Measurements from ENCODE around the gene CCNJL.
"Not testable (repeated sequence)": the region's sequence is repeated elsewhere in the genome, so short reads cannot be mapped to it uniquely, and the experiment has no call there.

CCNJL gene

GRCh38 chr5:160262151-160263074, 50.0 kb downstream of the CCNJL start:
- DNase-seq (ENCODE audit: low read depth in 2 of 2): no peak

DNA sequence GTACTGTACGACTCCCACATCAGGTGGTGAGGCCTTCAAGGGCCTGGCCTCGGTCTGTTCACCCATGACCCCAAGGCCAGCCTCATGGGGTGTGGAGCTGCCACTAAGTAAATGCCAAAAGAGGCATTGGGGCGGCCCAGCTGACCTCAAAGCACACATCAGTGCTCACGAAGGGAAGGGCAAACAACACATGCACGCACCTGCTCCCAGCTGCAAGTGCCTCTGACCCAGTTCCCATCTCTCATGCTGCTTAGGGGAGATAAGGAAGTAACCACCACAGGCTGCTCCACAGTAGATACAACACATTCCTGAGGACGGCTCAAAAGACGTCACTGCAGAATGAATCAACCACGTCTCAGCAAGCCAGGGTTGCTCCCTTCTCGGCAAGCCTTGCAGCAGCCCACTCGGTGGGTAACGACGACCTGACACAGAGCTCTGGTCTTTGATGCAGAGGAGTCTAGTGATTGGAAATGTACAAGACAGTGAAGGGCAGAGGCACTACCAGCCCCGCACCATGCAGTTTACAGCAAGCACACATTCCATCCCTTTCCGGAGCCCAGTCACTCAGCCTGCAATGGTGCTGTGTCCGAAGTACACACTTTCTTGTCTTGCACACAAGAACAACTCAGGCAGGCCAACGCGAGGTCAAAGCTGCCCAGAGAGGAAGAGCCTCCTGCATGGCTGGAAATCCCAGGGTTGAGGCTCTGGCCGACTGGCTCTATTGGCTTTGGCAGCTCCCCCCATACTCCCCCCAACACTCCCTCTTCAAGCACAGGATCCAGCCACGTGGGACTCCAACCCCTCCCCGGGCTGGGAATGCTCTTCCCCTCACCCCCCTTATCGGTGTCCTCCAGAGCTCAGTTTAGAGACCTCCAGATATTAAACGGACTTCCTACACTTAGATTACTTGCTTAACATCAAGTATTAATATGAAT, 51.2 kb downstream of the CCNJL start:
- DNase-seq (ENCODE audit: low read depth in 2 of 2): no peak

- no peak for DNase-seq (ENCODE audit: low read depth in 2 of 2)
These were observed 52.2 kb downstream of the CCNJL start for GRCh38 chr5:160260006-160260775.

DNA sequence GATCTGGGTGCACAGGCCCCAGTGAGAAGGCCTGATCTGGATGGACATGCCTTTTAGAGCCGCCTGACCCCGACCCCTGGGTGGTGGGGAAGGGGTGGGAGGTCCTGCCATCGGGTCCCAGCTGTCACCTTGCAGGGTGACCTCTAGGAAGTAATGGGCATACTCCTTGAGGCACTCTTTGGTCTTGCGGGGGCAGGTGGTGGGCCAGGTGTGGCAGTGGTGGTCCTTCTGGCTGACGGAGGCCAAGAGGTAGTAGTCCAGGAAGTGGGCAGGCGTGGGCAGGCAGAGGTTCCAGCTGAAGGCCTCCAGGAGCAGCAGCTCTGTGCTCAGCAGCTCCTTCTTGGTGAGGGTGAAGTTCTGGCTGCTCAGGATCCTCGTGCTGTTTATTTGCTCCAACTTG, 53.0 kb downstream of the CCNJL start:
- DNase-seq (ENCODE audit: low read depth in 2 of 2): no peak

DNA sequence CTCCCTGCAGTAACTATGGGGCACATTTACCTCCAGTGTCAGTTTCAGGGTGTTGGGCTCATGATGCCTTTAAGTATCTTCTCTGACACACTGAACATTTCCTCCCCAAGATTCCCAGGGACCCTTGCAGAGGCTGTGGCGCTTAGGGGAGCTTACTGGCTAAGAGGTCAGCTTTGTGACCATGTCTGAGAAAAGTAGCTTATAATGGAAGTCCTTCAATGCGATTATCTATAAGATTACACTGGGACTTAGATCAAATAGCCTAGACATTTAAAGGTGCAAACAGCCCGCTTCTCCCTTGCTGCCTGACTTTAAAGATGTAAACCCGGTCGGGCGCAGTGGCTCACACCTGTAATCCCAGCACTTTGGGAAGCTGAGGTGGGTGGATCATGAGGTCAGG, 57.7 kb downstream of the CCNJL start:
- no peak for DNase-seq (ENCODE audit: low read depth in 2 of 2)

DNA sequence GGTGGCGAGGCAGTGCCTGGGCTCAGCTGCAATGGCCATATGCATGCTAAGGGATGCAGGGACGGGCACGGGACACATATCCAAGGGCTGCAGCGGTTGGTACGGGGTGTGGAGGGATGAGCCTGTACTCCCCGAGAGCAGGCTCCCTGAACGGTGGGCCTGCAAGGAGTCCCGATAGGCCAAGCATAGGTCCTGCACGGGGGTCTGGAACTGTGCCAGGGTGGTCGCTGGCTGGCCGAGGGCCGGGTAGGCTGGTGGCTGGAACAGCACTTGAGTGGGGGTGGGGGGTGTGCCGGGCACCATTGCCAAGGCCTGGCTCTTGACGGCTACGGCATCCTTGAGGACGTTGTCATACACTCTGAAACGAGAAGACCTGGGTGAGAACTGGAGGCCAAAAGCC, 58.9 kb downstream of the CCNJL start:
- no peak for DNase-seq (ENCODE audit: low read depth in 2 of 2)

DNA sequence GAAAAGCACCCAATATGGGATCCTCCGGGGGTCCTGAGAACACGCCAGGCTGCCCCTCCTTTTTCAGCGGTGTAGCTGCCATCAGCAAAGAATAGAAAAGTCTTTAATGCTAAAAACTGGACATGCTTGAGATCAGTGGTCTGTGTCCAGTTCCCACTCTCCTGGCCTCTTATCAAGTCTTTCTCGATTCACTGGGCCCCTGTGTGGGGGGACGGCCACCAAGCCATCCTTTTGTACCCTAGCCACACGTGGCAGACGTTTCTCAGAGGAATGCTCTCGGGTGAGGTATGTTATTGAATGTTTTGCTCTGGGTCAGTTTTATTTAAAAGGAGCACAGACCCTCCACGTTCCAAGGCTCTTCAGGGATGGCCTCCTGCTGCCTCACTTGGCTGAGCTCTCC, 59.4 kb downstream of the CCNJL start:
- no peak for DNase-seq (ENCODE audit: low read depth in 2 of 2)

- no peak for DNase-seq (ENCODE audit: low read depth in 2 of 2)
These were observed 60.8 kb downstream of the CCNJL start for GRCh38 chr5:160251406-160252155.

- DNase-seq (ENCODE audit: low read depth in 2 of 2): no peak
These were observed 61.5 kb downstream of the CCNJL start for GRCh38 chr5:160250826-160251225.

- DNase-seq (ENCODE audit: low read depth in 2 of 2): no peak
These were observed 62.1 kb downstream of the CCNJL start for GRCh38 chr5:160250226-160250625.

GRCh38 chr5:160249570-160249969, 62.8 kb downstream of the CCNJL start:
- DNase-seq (ENCODE audit: low read depth in 2 of 2): not testable (repeated sequence)

- no peak for DNase-seq (ENCODE audit: low read depth in 2 of 2)
These were observed 66.8 kb downstream of the CCNJL start for GRCh38 chr5:160245506-160246086.

- no peak for DNase-seq (ENCODE audit: low read depth in 2 of 2)
These were observed 70.2 kb downstream of the CCNJL start for GRCh38 chr5:160242145-160242544.

GRCh38 chr5:160240350-160240749, 72.0 kb downstream of the CCNJL start:
- DNase-seq (ENCODE audit: low read depth in 2 of 2): no peak

- no peak for DNase-seq (ENCODE audit: low read depth in 2 of 2)
These were observed 74.7 kb downstream of the CCNJL start for GRCh38 chr5:160237571-160238093.

- no peak for DNase-seq (ENCODE audit: low read depth in 2 of 2)
These were observed 76.6 kb downstream of the CCNJL start for GRCh38 chr5:160235731-160236130.

- no peak for DNase-seq (ENCODE audit: low read depth in 2 of 2)
These were observed 79.1 kb downstream of the CCNJL start for GRCh38 chr5:160233215-160233614.

- DNase-seq (ENCODE audit: low read depth in 2 of 2): no peak
These were observed 80.5 kb downstream of the CCNJL start for GRCh38 chr5:160231783-160232342.

- DNase-seq (ENCODE audit: low read depth in 2 of 2): no peak
These were observed 81.5 kb downstream of the CCNJL start for GRCh38 chr5:160230686-160231527.
